H1 (cell line): ENCODE results near the gene PAQR5. TPM values are rescaled to one million over a fixed set of nuclear protein-coding genes. Genes with fewer than 3 reads are reported as not detected.
"Not testable (repeated sequence)": the region's sequence is repeated elsewhere in the genome, so short reads cannot be mapped to it uniquely, and the experiment has no call there.

Experiments used
- CTCF ChIA-PET: fragments of 300-600 bp; sonication (Branson Sonifier 250); formaldehyde crosslinking; loops from one replicate; lab custom pipeline; 2021; ENCODE audit not compliant: partially characterized antibody; lab: Charles Lee
- POLR2A ChIA-PET: fragments of 300-600 bp; sonication (Branson Sonifier 250); formaldehyde crosslinking; loops from one replicate; lab custom pipeline; 2021; ENCODE audit warnings: inconsistent platforms; ENCODE audit not compliant: partially characterized antibody; lab: Charles Lee
- DNase-seq, 2 experiments: peaks; one replicate each; pipeline versions ENCODE4 v3.0.0 to v3.0.0-alpha.2; 2010 to 2022; ENCODE audit warnings: low spot score in 2 of 2, low read depth in 1 of 2, mixed read lengths in 1 of 2
- FAIRE-seq: peaks from 2 replicates; lab custom pipeline; 2011; peaks lifted over from hg19 to GRCh38; lab: Jason Lieb, UNC
- H2AFZ ChIP-seq: 2 replicates; pipeline ENCODE4 v1.8.1; 2012; ENCODE audit warnings: low read length, inconsistent platforms
- H2AK5ac ChIP-seq: 2 replicates; pipeline ENCODE4 v1.6.1; 2013; ENCODE audit warnings: low read depth, low read length
- H2BK120ac ChIP-seq: replicated peaks from 2 replicates; pipeline ENCODE3; 2013; ENCODE audit warnings: low read depth, low read length, inconsistent platforms
- H2BK12ac ChIP-seq: 2 replicates; pipeline ENCODE4 v1.6.1; 2013; ENCODE audit warnings: low read depth, low read length
- H2BK15ac ChIP-seq: 2 replicates; pipeline ENCODE4 v1.6.1; 2013; ENCODE audit warnings: low read length
- H2BK20ac ChIP-seq: 2 replicates; pipeline ENCODE4 v1.6.1; 2013; ENCODE audit warnings: low read length
- H2BK5ac ChIP-seq: 2 replicates; pipeline ENCODE4 v1.6.1; 2013; ENCODE audit warnings: low read depth, low read length
- H3K14ac ChIP-seq: 2 replicates; pipeline ENCODE4 v1.6.1; 2013; ENCODE audit warnings: inconsistent platforms; ENCODE audit not compliant: insufficient read length
- H3K18ac ChIP-seq: 2 replicates; pipeline ENCODE4 v1.6.1; 2013; ENCODE audit warnings: low read length; ENCODE audit errors: extremely low read depth
- H3K23ac ChIP-seq: 2 replicates; pipeline ENCODE4 v1.6.1; 2013; ENCODE audit warnings: inconsistent platforms; ENCODE audit not compliant: insufficient read length
- H3K23me2 ChIP-seq: 2 replicates; pipeline ENCODE4 v1.6.1; 2013; ENCODE audit warnings: low read depth, low read length
- H3K27ac ChIP-seq: 2 replicates; pipeline ENCODE4 v1.6.1; 2011; ENCODE audit warnings: low read depth, low read length, inconsistent platforms
- H3K27me3 ChIP-seq, 4 experiments: replicated peaks in 1 of 4; 1 replicate in 1 of 4; 2 replicates in 3 of 4; pipeline versions ENCODE4 v1.6.1 to v1.8.1; 2011 to 2013; ENCODE audit warnings: low read length in 3 of 4, mild to moderate bottlenecking in 3 of 4, inconsistent platforms in 2 of 4, mixed read lengths in 2 of 4, moderate library complexity in 1 of 4; ENCODE audit not compliant: control insufficient read depth in 3 of 4, insufficient read depth in 3 of 4; ENCODE audit errors: extremely low read depth in 1 of 4
- H3K36me3 ChIP-seq, 4 experiments: 2 replicates each; pipeline versions ENCODE4 v1.6.1 to v1.8.1; 2011 to 2013; ENCODE audit warnings: mild to moderate bottlenecking in 4 of 4, low read length in 3 of 4, moderate library complexity in 2 of 4, control low read depth in 1 of 4, inconsistent platforms in 1 of 4; ENCODE audit not compliant: insufficient read depth in 4 of 4, control insufficient read depth in 2 of 4
- H3K4ac ChIP-seq: replicated peaks from 2 replicates; pipeline ENCODE3; 2013; ENCODE audit warnings: low read length, low read depth, mixed read lengths, inconsistent platforms; ENCODE audit not compliant: insufficient read length
- H3K4me1 ChIP-seq, 4 experiments: replicated peaks in 1 of 4; 1 replicate in 1 of 4; 2 replicates in 3 of 4; pipeline versions ENCODE4 v1.6.1 to v1.8.1; 2011 to 2013; ENCODE audit warnings: low read length in 3 of 4, inconsistent platforms in 2 of 4, mixed read lengths in 1 of 4; ENCODE audit not compliant: insufficient read depth in 4 of 4, control insufficient read depth in 3 of 4
- H3K4me2 ChIP-seq, 2 experiments: 2 replicates each; pipeline versions ENCODE4 v1.6.1 to v1.8.1; 2011 to 2013; ENCODE audit warnings: low read depth in 2 of 2, low read length in 2 of 2, control low read depth in 1 of 2, inconsistent platforms in 1 of 2, mild to moderate bottlenecking in 1 of 2; ENCODE audit not compliant: insufficient read depth in 1 of 2
- H3K4me3 ChIP-seq, 4 experiments: fragments of 200-600, 300-600 bp in 1 of 4; sonication (generic), shearing (Covaris generic), sonication (Bioruptor Twin) in 1 of 4; 2 replicates each; pipeline versions ENCODE4 v1.5.1 to v1.8.1; 2011 to 2016; ENCODE audit warnings: low read length in 4 of 4, low read depth in 3 of 4, control low read depth in 2 of 4, inconsistent platforms in 2 of 4, mild to moderate bottlenecking in 2 of 4, mixed read lengths in 1 of 4, moderate library complexity in 1 of 4; ENCODE audit not compliant: insufficient read depth in 2 of 4; ENCODE audit errors: extremely low read depth in 1 of 4
- H3K56ac ChIP-seq: replicated peaks from 2 replicates; pipeline ENCODE3; 2013; ENCODE audit warnings: low read depth, mild to moderate bottlenecking, mixed read lengths, low read length, inconsistent platforms; ENCODE audit not compliant: insufficient read length
- H3K79me1 ChIP-seq: 2 replicates; pipeline ENCODE4 v1.6.1; 2013; ENCODE audit warnings: low read depth, low read length, control low read depth
- H3K79me2 ChIP-seq, 2 experiments: 2 replicates each; pipeline versions ENCODE4 v1.6.1 to v1.8.1; 2012 to 2013; ENCODE audit warnings: low read length in 2 of 2, mild to moderate bottlenecking in 2 of 2, inconsistent platforms in 1 of 2; ENCODE audit not compliant: insufficient read depth in 2 of 2, control insufficient read depth in 1 of 2
- H3K9ac ChIP-seq, 4 experiments: replicated peaks in 1 of 4; 1 replicate in 1 of 4; 2 replicates in 3 of 4; pipeline versions ENCODE4 v1.6.1 to v1.8.1; 2011 to 2013; ENCODE audit warnings: low read depth in 3 of 4, low read length in 3 of 4, control low read depth in 2 of 4, mild to moderate bottlenecking in 2 of 4, moderate library complexity in 2 of 4, inconsistent platforms in 1 of 4; ENCODE audit errors: extremely low read depth in 1 of 4
- H3K9me3 ChIP-seq, 2 experiments: 2 replicates each; pipeline versions ENCODE4 v1.6.1 to v1.8.1; 2012 to 2013; ENCODE audit warnings: mild to moderate bottlenecking in 2 of 2, moderate library complexity in 2 of 2, control low read depth in 1 of 2, inconsistent platforms in 1 of 2, low read depth in 1 of 2, low read length in 1 of 2, mixed read lengths in 1 of 2; ENCODE audit not compliant: insufficient read depth in 2 of 2
- H4K20me1 ChIP-seq, 2 experiments: replicated peaks in 1 of 2; 2 replicates each; pipeline versions ENCODE3 to v1.8.1; 2011 to 2013; ENCODE audit warnings: inconsistent platforms in 2 of 2, low read length in 2 of 2, mild to moderate bottlenecking in 1 of 2; ENCODE audit not compliant: insufficient read depth in 2 of 2, control insufficient read depth in 1 of 2
- H4K5ac ChIP-seq: 2 replicates; pipeline ENCODE4 v1.6.1; 2013; ENCODE audit warnings: low read length, low read depth, mixed read lengths, inconsistent platforms; ENCODE audit not compliant: insufficient read length
- H4K8ac ChIP-seq: 2 replicates; pipeline ENCODE4 v1.8.0; 2013; ENCODE audit warnings: mild to moderate bottlenecking, moderate library complexity, low read length, inconsistent platforms; ENCODE audit not compliant: insufficient read depth; ENCODE audit errors: extremely low read depth
- H4K91ac ChIP-seq: replicated peaks from 2 replicates; pipeline ENCODE3; 2013; ENCODE audit warnings: low read length, mixed read lengths, inconsistent platforms; ENCODE audit not compliant: insufficient read length
- WGBS, 2 experiments: shearing (Covaris generic) in 1 of 2; methylation state at CpG; one replicate each; pipeline versions ENCODE4 v1.1.6 to v1.1.7; 2013 to 2015; ENCODE audit warnings: low lambda C conversion rate in 2 of 2, mixed read lengths in 2 of 2, inconsistent platforms in 1 of 2, low coverage in 1 of 2, missing lambda C conversion rate in 1 of 2; ENCODE audit not compliant: insufficient replicate concordance in 2 of 2, insufficient coverage in 1 of 2, insufficient read length in 1 of 2; ENCODE audit errors: extremely low coverage in 1 of 2, missing lambda C conversion rate in 1 of 2; 5-methylcytosine and 5-hydroxymethylcytosine counted together
- polyA plus RNA-seq, 7 experiments: library from polyadenylated mRNA; depleted of rRNA in 3 of 7; stranded (reverse) in 5 of 7; unstranded in 2 of 7; fragments of >200 nt in 5 of 7; fragments of 200-250 nt in 2 of 7; gene quantifications; 1 replicate in 5 of 7; 2 replicates in 1 of 7; 4 replicates in 1 of 7; pipeline versions ENCODE4 v1.2.1 to v1.2.3, GENCODE V29; 2011 to 2013; ENCODE audit warnings: missing spikeins in 2 of 7, mixed read lengths in 2 of 7
- total RNA-seq: library from RNA; stranded (reverse); fragmentation: NEBNext Ultra II Directional; extraction: Animal tissue kit (Norgen Biotek cat#: 25700); gene quantifications from 2 replicates; pipeline ENCODE4 v1.2.1, GENCODE V29; 2021

The PAQR5 gene
- total and polyA plus RNA-seq, 2 of the 8 experiments (the other 6 are each of a cell fraction or from before 2014, with no cell fraction given) = 8.7 to 18.1 TPM

DNA sequence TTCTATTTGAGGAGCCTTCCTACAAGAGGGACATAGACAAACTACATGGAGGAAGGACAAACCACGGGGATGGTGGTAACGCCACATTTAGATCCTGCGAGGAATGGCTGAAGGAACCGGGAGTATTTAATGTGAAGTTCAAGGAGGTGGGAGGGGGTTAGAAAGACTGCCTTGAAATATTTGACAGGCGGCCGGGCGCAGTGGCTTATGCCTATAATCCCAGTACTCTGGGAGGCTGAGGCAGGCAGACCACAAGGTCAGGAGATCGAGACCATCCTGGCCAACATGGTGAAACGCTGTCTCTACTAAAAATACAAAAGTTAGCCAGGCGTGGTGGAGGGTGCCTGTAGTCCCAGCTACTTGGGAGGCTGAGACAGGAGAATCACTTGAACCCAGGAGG is 83.5 kb downstream of the PAQR5 start:
- H3K14ac ChIP-seq, H4K20me1 ChIP-seq, H2BK15ac ChIP-seq, H3K23ac ChIP-seq, H2AK5ac ChIP-seq, H3K18ac ChIP-seq, H3K4me2 ChIP-seq, H3K27me3 ChIP-seq, H2BK120ac ChIP-seq, H2BK5ac ChIP-seq, H3K9me3 ChIP-seq, H2BK12ac ChIP-seq, POLR2A ChIA-PET, H3K23me2 ChIP-seq, H3K4ac ChIP-seq, H3K9ac ChIP-seq, H3K79me2 ChIP-seq, H3K27ac ChIP-seq, H2AFZ ChIP-seq, FAIRE-seq, DNase-seq, H3K79me1 ChIP-seq, H4K5ac ChIP-seq, H3K56ac ChIP-seq, H2BK20ac ChIP-seq, H3K4me1 ChIP-seq, H3K36me3 ChIP-seq, H4K8ac ChIP-seq, H4K91ac ChIP-seq, H3K4me3 ChIP-seq: not testable (repeated sequence)
- WGBS, 2 experiments = 92% methylated on average over 10 of the region's 10 CpGs; no CpG with 5 or more reads in 1 of the 2 experiments
- CTCF ChIA-PET = interaction anchor here (0.9 to 3.4 kb wide), 5 partner anchors 12 to 323 kb away, joined by 3 to 43 read pairs (median 4); no protein-coding TSS in a partner anchor
